K562 (cell line): ENCODE measurements around the gene CDKL5. TPM values are rescaled to one million over a fixed set of nuclear protein-coding genes. Genes with fewer than 3 reads are reported as not detected.

Experiments
- ATAC-seq: fragments of 200-7000 bp; cut with Tn5 transposase; 3 replicates; pipeline ENCODE4 v1.9.1; 2020; ENCODE audit warnings: moderate library complexity
- BruUV-seq: library from RNA; stranded (reverse); fragments of 400-500 nt; replicated peaks from 2 replicates; lab custom pipeline; 2021; lab: Mats Ljungman, UMichigan
- CTCF ChIA-PET: fragments of 300-600 bp; formaldehyde crosslinking; extraction: SDS; loops from one replicate; lab custom pipeline; 2021; ENCODE audit warnings: low intra/inter-chr PET ratio; lab: Yijun Ruan, JAX
- POLR2A ChIA-PET: fragments of 300-600, 350-650 bp; sonication (Branson Sonifier 250); formaldehyde crosslinking; extraction: SDS; loops from one replicate; lab custom pipeline; 2021; ENCODE audit warnings: antibody characterized with exemption, inconsistent platforms; lab: Yijun Ruan, JAX
- DNase-seq, 4 experiments: peaks; one replicate each; pipeline versions ENCODE4 v3.0.0 to v3.0.0-alpha.2; 2011 to 2018; ENCODE audit warnings: low spot score in 3 of 4, mixed read lengths in 3 of 4; ENCODE audit errors: extremely low read depth in 1 of 4
- FAIRE-seq: peaks from 2 replicates; lab custom pipeline; 2011; peaks lifted over from hg19 to GRCh38; lab: Jason Lieb, UNC
- H2AFZ ChIP-seq: 2 replicates; pipeline ENCODE4 v1.6.0; 2011; ENCODE audit warnings: low read depth, low read length, control low read depth, inconsistent platforms
- H3K27ac ChIP-seq: fragments of 200-600 bp; 3 replicates; pipeline ENCODE4 v1.8.0; 2011; ENCODE audit warnings: low read depth, mild to moderate bottlenecking, control low read depth, inconsistent platforms, low read length, moderate library complexity, mixed read lengths; ENCODE audit errors: extremely low read depth
- H3K27me3 ChIP-seq, 2 experiments: fragments of 300-600 bp in 1 of 2; 2 replicates in 1 of 2; 3 replicates in 1 of 2; pipeline versions ENCODE4 v1.6.0 to v1.8.0; 2011; ENCODE audit warnings: inconsistent platforms in 2 of 2, low read length in 2 of 2, mild to moderate bottlenecking in 1 of 2, mixed read lengths in 1 of 2, moderate library complexity in 1 of 2; ENCODE audit not compliant: control insufficient read depth in 2 of 2, insufficient read depth in 2 of 2
- H3K36me3 ChIP-seq: fragments of 300-600 bp; 3 replicates; pipeline ENCODE4 v1.8.0; 2011; ENCODE audit warnings: mild to moderate bottlenecking, low read length, inconsistent platforms; ENCODE audit not compliant: control insufficient read depth, insufficient read depth
- H3K4me1 ChIP-seq, 2 experiments: fragments of 200-600 bp in 1 of 2; replicated peaks in 1 of 2; 2 replicates in 1 of 2; 3 replicates in 1 of 2; pipeline versions ENCODE4 v1.5.1 to v1.8.0; 2011; ENCODE audit warnings: inconsistent platforms in 2 of 2, low read length in 2 of 2, mild to moderate bottlenecking in 1 of 2, mixed read lengths in 1 of 2, moderate library complexity in 1 of 2; ENCODE audit not compliant: control insufficient read depth in 2 of 2, insufficient read depth in 2 of 2
- H3K4me2 ChIP-seq: 2 replicates; pipeline ENCODE4 v1.6.1; 2011; ENCODE audit warnings: low read length, control low read depth, inconsistent platforms, mixed read lengths; ENCODE audit not compliant: insufficient read depth
- H3K4me3 ChIP-seq: fragments of 200-600 bp; sonication (generic), shearing (Covaris generic); 2 replicates; pipeline ENCODE4 v1.5.1; 2016; ENCODE audit warnings: control low read depth, inconsistent platforms
- H3K79me2 ChIP-seq: fragments of 200-600 bp; 3 replicates; pipeline ENCODE4 v1.8.0; 2011; ENCODE audit warnings: low read length, inconsistent platforms; ENCODE audit not compliant: control insufficient read depth, insufficient read depth
- H3K9ac ChIP-seq, 2 experiments: 2 replicates each; pipeline versions ENCODE4 v1.6.0 to v1.6.1; 2011; ENCODE audit warnings: low read depth in 2 of 2, low read length in 2 of 2, control low read depth in 1 of 2, inconsistent platforms in 1 of 2, mild to moderate bottlenecking in 1 of 2, mixed read lengths in 1 of 2; ENCODE audit not compliant: insufficient read depth in 1 of 2
- H3K9me1 ChIP-seq: one replicate; pipeline ENCODE4 v1.6.0; 2011; ENCODE audit warnings: inconsistent platforms, mild to moderate bottlenecking, low read length, moderate library complexity; ENCODE audit not compliant: control insufficient read depth, insufficient read depth
- H3K9me3 ChIP-seq: replicated peaks from 2 replicates; pipeline ENCODE4 v1.5.1; 2011; ENCODE audit warnings: low read depth, low read length, inconsistent platforms; ENCODE audit not compliant: control insufficient read depth, insufficient read depth
- H4K20me1 ChIP-seq: replicated peaks from 2 replicates; pipeline ENCODE4 v1.6.1; 2011; ENCODE audit warnings: low read length, inconsistent platforms, mixed read lengths; ENCODE audit not compliant: control insufficient read depth, insufficient read depth
- GTF2A2 ChIP-seq: IDR thresholded peaks from 2 replicates; pipeline ENCODE4 v1.6.1; 2016; ENCODE audit warnings: mild to moderate bottlenecking, missing genetic modification characterization, missing compliant biosample characterization
- GTF2F1 ChIP-seq: IDR thresholded peaks from 2 replicates; pipeline ENCODE4 v1.6.1; 2011; ENCODE audit warnings: low read depth, low read length, improper control_type of control experiment
- HDAC6 ChIP-seq: IDR thresholded peaks from 2 replicates; pipeline ENCODE4 v1.6.1; 2012; ENCODE audit warnings: low read depth, mild to moderate bottlenecking, control low read depth, inconsistent platforms, low read length, moderate library complexity
- HDAC8 ChIP-seq: fragments of 450-650 bp; IDR thresholded peaks from 2 replicates; pipeline ENCODE4 v1.6.1; 2016; ENCODE audit warnings: mild to moderate bottlenecking, missing genetic modification characterization, moderate library complexity, missing compliant biosample characterization
- KDM1A ChIP-seq, 2 experiments: fragments of 450-650 bp; IDR thresholded peaks; 2 replicates each; pipeline ENCODE4 v1.6.1; 2016; ENCODE audit warnings: mild to moderate bottlenecking in 2 of 2
- PATZ1 ChIP-seq: fragments of 250-450 bp; sonication (Bioruptor Pico); IDR thresholded peaks from 2 replicates; pipeline ENCODE4 v1.5.0; 2020; ENCODE audit warnings: mild to moderate bottlenecking, borderline replicate concordance
- PHF8 ChIP-seq: fragments of 200-600 bp; sonication (generic); IDR thresholded peaks from 2 replicates; pipeline ENCODE4 v1.6.1; 2012; ENCODE audit warnings: mixed run types, mild to moderate bottlenecking, inconsistent platforms, low read length, moderate library complexity, borderline replicate concordance
- POLR2AphosphoS2 ChIP-seq: IDR thresholded peaks from 2 replicates; pipeline ENCODE4 v1.6.1; 2012; ENCODE audit warnings: low read length, improper control_type of control experiment
- RNF2 ChIP-seq: sonication (generic); IDR thresholded peaks from 2 replicates; pipeline ENCODE4 v1.6.1; 2016
- SUPT5H ChIP-seq: fragments of 450-650 bp; IDR thresholded peaks from 2 replicates; pipeline ENCODE4 v1.6.1; 2016
- TARDBP ChIP-seq: fragments of 450-650 bp; IDR thresholded peaks from 2 replicates; pipeline ENCODE4 v1.6.1; 2016
- U2AF2 ChIP-seq: fragments of 200-400 bp; formaldehyde crosslinking; optimal IDR thresholded peaks from 2 replicates; pipeline ENCODE3; 2017; ENCODE audit warnings: low read depth, mild to moderate bottlenecking, low read length
- ZNF184 ChIP-seq: sonication (generic); formaldehyde crosslinking; IDR thresholded peaks from 2 replicates; pipeline ENCODE4 v1.5.0; 2020; ENCODE audit warnings: missing genetic modification reagents
- ZNF253 ChIP-seq: fragments of 250-450 bp; sonication (Bioruptor Pico); conservative IDR thresholded peaks from 2 replicates; pipeline ENCODE4 v1.6.1; 2021; ENCODE audit warnings: mild to moderate bottlenecking
- ZNF316 ChIP-seq: fragments of 450-650 bp; IDR thresholded peaks from 2 replicates; pipeline ENCODE4 v1.6.1; 2016
- WGBS: fragments of 100-300 bp; shearing (Covaris generic); methylation state at CpG from one replicate; pipeline ENCODE4 v1.1.6; 2016; ENCODE audit warnings: low coverage, mixed read lengths; ENCODE audit not compliant: insufficient coverage; ENCODE audit errors: missing lambda C conversion rate; 5-methylcytosine and 5-hydroxymethylcytosine counted together
- in situ Hi-C: fragments of 300-500 bp; cut with MboI; formaldehyde crosslinking; loops from 4 replicates; pipeline ENCODE4 v1.15.0; 2018; ENCODE audit warnings: inconsistent platforms, mixed read lengths
- intact Hi-C: fragments of 100-400 bp; cut with micrococcal nuclease; formaldehyde crosslinking; loops from 2 replicates; pipeline ENCODE4 v1.14.2; 2022
- polyA plus RNA-seq, 8 experiments: library from polyadenylated mRNA; depleted of rRNA in 4 of 8; stranded (reverse) in 5 of 8; unstranded in 3 of 8; fragments of >200 nt; fragmentation: Nextera tagmentation in 2 of 8; fragmentation: Illumina TruSeq in 1 of 8; extraction: Ambion mirVana in 2 of 8; extraction: Trizol in 1 of 8; gene quantifications; 2 replicates each; pipeline versions ENCODE4 v1.2.1 to v1.2.3, GENCODE V29; 2011 to 2014; ENCODE audit warnings: inconsistent platforms in 1 of 8, missing spikeins in 1 of 8
- total RNA-seq, 7 experiments: library from RNA; depleted of rRNA in 6 of 7; stranded (reverse); fragments of >200 nt in 6 of 7; fragmentation: Illumina TruSeq in 2 of 7; extraction: Trizol in 2 of 7; gene quantifications; 2 replicates each; pipeline versions ENCODE4 v1.2.1 to v1.2.3, GENCODE V29; 2011 to 2021; ENCODE audit warnings: low replicate concordance in 1 of 7
- TF ChIP-seq, protein P1 (sequence below): sonication (generic); IDR thresholded peaks from 2 replicates; pipeline ENCODE4 v1.6.1; 2016
- TF ChIP-seq, protein P2 (sequence below): fragments of 450-650 bp; conservative IDR thresholded peaks from 2 replicates; pipeline ENCODE4 v1.6.1; 2016; ENCODE audit warnings: missing genetic modification characterization, low read depth, mild to moderate bottlenecking, control low read depth, missing compliant biosample characterization

Gene CDKL5
- total and polyA plus RNA-seq, 9 of the 15 experiments (the other 6 are each of a cell fraction or from before 2014, with no cell fraction given), result under 0.01 to 0.21 (median 0.04) TPM

DNA sequence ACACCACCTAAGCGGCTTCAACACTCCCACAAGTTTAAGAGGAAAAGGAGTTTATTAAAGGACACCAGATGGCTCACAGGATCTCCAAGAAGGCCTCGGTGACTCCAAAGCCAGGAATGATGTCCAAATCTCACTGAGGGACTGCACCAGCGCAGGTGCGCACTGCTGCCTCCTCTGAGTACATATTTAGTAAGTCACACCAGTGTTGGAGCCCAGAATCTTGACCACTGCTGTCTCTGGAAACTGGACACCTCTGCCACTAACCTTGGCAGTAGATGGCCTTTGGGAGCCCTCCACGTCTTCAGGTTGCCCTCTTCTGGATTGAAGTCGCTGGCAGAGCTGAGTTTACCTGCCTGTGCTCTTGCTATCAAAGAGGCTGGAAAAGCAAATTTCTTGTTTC, 256.6 kb downstream of the CDKL5 start:
- in situ Hi-C loops (no loop called here), intact Hi-C loops (no loop called here)
- POLR2A ChIA-PET, result interaction anchor here (0.5 kb wide), 1 partner anchor 1399 kb away, joined by 3 read pairs; no protein-coding TSS in a partner anchor
- Histone ChIP-seq H4K20me1 (no peaks in the 10 kb centered on the region), H3K36me3 (no peaks in the 10 kb centered on the region), H3K9ac (no peak overlapping the region), H2AFZ (no peak overlapping the region), H3K4me2 (no peak overlapping the region), H3K79me2 (no peaks in the 10 kb centered on the region), H3K27me3 (peaks cover 0 to 28% of the 10 kb centered on the region in 2 experiments; a peak in 2 of 5 replicates), H3K9me3 (no peaks in the 10 kb centered on the region), H3K4me3 (no peak overlapping the region), H3K27ac (no peak overlapping the region), H3K9me1 (no peaks in the 10 kb centered on the region), H3K4me1 (no peaks in the 10 kb centered on the region)
- no peak for TF ChIP-seq GTF2A2
- TF ChIP-seq, protein P1, sequence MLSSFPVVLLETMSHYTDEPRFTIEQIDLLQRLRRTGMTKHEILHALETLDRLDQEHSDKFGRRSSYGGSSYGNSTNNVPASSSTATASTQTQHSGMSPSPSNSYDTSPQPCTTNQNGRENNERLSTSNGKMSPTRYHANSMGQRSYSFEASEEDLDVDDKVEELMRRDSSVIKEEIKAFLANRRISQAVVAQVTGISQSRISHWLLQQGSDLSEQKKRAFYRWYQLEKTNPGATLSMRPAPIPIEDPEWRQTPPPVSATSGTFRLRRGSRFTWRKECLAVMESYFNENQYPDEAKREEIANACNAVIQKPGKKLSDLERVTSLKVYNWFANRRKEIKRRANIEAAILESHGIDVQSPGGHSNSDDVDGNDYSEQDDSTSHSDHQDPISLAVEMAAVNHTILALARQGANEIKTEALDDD, result no peak
- TF ChIP-seq RNF2, result no peak
- no peak for TF ChIP-seq ZNF253
- no peak for TF ChIP-seq U2AF2
- TF ChIP-seq GTF2F1, result no peak
- TF ChIP-seq PATZ1 (CRISPR knock-in tag), result no peak
- no peak for TF ChIP-seq KDM1A (IDR thresholded peaks at IDR 0.05)
- no peak for TF ChIP-seq PHF8
- TF ChIP-seq, protein P2, sequence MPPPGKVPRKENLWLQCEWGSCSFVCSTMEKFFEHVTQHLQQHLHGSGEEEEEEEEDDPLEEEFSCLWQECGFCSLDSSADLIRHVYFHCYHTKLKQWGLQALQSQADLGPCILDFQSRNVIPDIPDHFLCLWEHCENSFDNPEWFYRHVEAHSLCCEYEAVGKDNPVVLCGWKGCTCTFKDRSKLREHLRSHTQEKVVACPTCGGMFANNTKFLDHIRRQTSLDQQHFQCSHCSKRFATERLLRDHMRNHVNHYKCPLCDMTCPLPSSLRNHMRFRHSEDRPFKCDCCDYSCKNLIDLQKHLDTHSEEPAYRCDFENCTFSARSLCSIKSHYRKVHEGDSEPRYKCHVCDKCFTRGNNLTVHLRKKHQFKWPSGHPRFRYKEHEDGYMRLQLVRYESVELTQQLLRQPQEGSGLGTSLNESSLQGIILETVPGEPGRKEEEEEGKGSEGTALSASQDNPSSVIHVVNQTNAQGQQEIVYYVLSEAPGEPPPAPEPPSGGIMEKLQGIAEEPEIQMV (tag), result no peak
- no peak for TF ChIP-seq TARDBP
- TF ChIP-seq ZNF184 (CRISPR knock-in tag), result no peak
- TF ChIP-seq HDAC6, result no peak
- no peak for TF ChIP-seq HDAC8 (tag)
- no peak for TF ChIP-seq SUPT5H
- no peak for TF ChIP-seq POLR2AphosphoS2
- TF ChIP-seq ZNF316, result no peak
- no peak for DNase-seq
- no TSS peak for BruUV-seq
- CTCF ChIA-PET, result no interaction called here
- FAIRE-seq, result no peak
- no peak for ATAC-seq
- WGBS, result 2% methylated on average over 6 of the region's 6 CpGs
